Thyroid gland (tissue), 4 donors: ENCODE data around the gene DCST1.
"Not testable (repeated sequence)": the region's sequence is repeated elsewhere in the genome, so short reads cannot be mapped to it uniquely, and the experiment has no call there.

Experiments
- CTCF ChIP-seq, 6 experiments: fragments of 200-600 bp in 3 of 6; fragments of 450-650 bp in 3 of 6; sonication (generic) in 3 of 6; IDR thresholded peaks; one replicate each; pipeline ENCODE4 v1.5.1; 2016 to 2019; ENCODE audit warnings: antibody characterized with exemption in 6 of 6, mild to moderate bottlenecking in 2 of 6, inconsistent platforms in 1 of 6, moderate library complexity in 1 of 6
- POLR2A ChIP-seq, 2 donors: fragments of 450-650 bp; IDR thresholded peaks; one replicate each; pipeline ENCODE4 v1.6.1; 2017; ENCODE audit warnings: antibody characterized with exemption in 2 of 2, mild to moderate bottlenecking in 2 of 2, moderate library complexity in 1 of 2

- peak in 2 of 6 experiments; percentile 27 to 35 for TF ChIP-seq CTCF (IDR thresholded peaks at IDR 0.05)
- not testable (repeated sequence) for TF ChIP-seq POLR2A (IDR thresholded peaks at IDR 0.05)
Observed at GRCh38 chr1:154995301-154995983, 38.2 kb upstream of the DCST1 start.
